ENCODE data around the gene IL17REL. TPM values are rescaled to one million over a fixed set of nuclear protein-coding genes. Genes with fewer than 3 reads are reported as not detected.

The IL17REL gene
- total and polyA plus RNA-seq, 10 of the 15 experiments (the other 5 are each of a cell fraction or from before 2014, with no cell fraction given) = 0.03 TPM; not detected in 9

GRCh38 chr22:50057278-50058060, 44.9 kb upstream of the IL17REL start:
- no peak for DNase-seq (ENCODE audit: low read depth, low spot score)
- 0 out of 2 replicates have a peak, but pooled peaks cover 3% of the 10 kb centered on the region for H3K4me1 ChIP-seq (ENCODE audit: control insufficient read depth, insufficient read depth, low read length)
- no peaks in the 10 kb centered on the region for H3K36me3 ChIP-seq (ENCODE audit: control insufficient read depth in 2 of 2, insufficient read depth in 2 of 2, low read length in 1 of 2)
- FAIRE-seq = no peak
- H3K4me3 ChIP-seq = no peak overlapping the region
- RAD21 ChIA-PET (ENCODE audit: unreplicated experiment) = interaction anchor here (1.6 kb wide), 1 partner anchor 27 kb away, joined by 3 read pairs; no protein-coding TSS in a partner anchor
- no peak for ATAC-seq
- BruUV-seq (replicated peaks) = no TSS peak
- TF ChIP-seq SUPT20H (IDR thresholded peaks at IDR 0.05; ENCODE audit: borderline replicate concordance, control insufficient read depth, low read depth, low read length) = no peak
- no peak overlapping the region for H3K27ac ChIP-seq (ENCODE audit: control insufficient read depth, insufficient read depth)
- no peak overlapping the region for H3K9ac ChIP-seq (ENCODE audit: control insufficient read depth, insufficient read depth, low read length)
- CTCF ChIA-PET = no interaction called here
- H3K79me2 ChIP-seq (ENCODE audit: control insufficient read depth, insufficient read depth, low read length) = no peaks in the 10 kb centered on the region
- no peaks in the 10 kb centered on the region; a peak in 2 of 4 replicates for H3K27me3 ChIP-seq (replicated peaks in 1 of 2; ENCODE audit: control insufficient read depth in 2 of 2, insufficient read depth in 2 of 2, low read length in 1 of 2)
- SMC1A ChIA-PET (ENCODE audit: uncharacterized antibody, unreplicated experiment) = no interaction called here
- H3K9me3 ChIP-seq (replicated peaks; ENCODE audit: control insufficient read depth, insufficient read depth, low read length) = peaks cover 3% of the 10 kb centered on the region; the same call in 1 of the 3 replicates
- in situ Hi-C loops (cut with MboI) = no loop called here
- no peaks in the 10 kb centered on the region for H4K20me1 ChIP-seq (ENCODE audit: control insufficient read depth, insufficient read depth)
- POLR2A ChIA-PET = no interaction called here
- no peak overlapping the region for H2AFZ ChIP-seq (ENCODE audit: control insufficient read depth, low read depth, low read length)
- H3K4me2 ChIP-seq (ENCODE audit: control insufficient read depth, insufficient read depth) = no peak overlapping the region
- intact Hi-C loops (cut with micrococcal nuclease; ENCODE audit: unreplicated experiment) = no loop called here
- WGBS (ENCODE audit: insufficient coverage, insufficient replicate concordance, low lambda C conversion rate, missing lambda C conversion rate) = 7% methylated on average over 5 of the region's 14 CpGs

GRCh38 chr22:50056214-50056972, 43.8 kb upstream of the IL17REL start:
- RAD21 ChIA-PET (ENCODE audit: unreplicated experiment) = interaction anchor here (0.6 to 1.6 kb wide), 3 partner anchors 9 to 32 kb away, joined by 3 read pairs; no protein-coding TSS in a partner anchor
- TF ChIP-seq BACH1 (IDR thresholded peaks at IDR 0.05; ENCODE audit: borderline replicate concordance) (no peak), CEBPB (IDR thresholded peaks at IDR 0.05; ENCODE audit: borderline replicate concordance in 1 of 2, low read depth in 2 of 2, low read length in 2 of 2) (no peak), DPF2 (IDR thresholded peaks at IDR 0.05) (no peak), PKNOX1 (IDR thresholded peaks at IDR 0.05) (no peak), MXI1 (IDR thresholded peaks at IDR 0.05; ENCODE audit: low read depth, low read length) (no peak), EGR1 (IDR thresholded peaks at IDR 0.05; ENCODE audit: borderline replicate concordance in 1 of 2, low read depth in 2 of 2, low read length in 2 of 2) (no peak), ZNF24 (IDR thresholded peaks at IDR 0.05) (no peak), SUZ12 (IDR thresholded peaks at IDR 0.05; ENCODE audit: unreplicated experiment) (no peak), IRF3 (IDR thresholded peaks at IDR 0.05) (no peak), RCOR1 (conservative IDR thresholded peaks at IDR 0.05; ENCODE audit: low read depth, low read length) (no peak)

More at GRCh38 chr22:50056214-50056972, 43.8 kb upstream of the IL17REL start:
- H4K20me1 ChIP-seq (ENCODE audit: control insufficient read depth, insufficient read depth) = no peaks in the 10 kb centered on the region
- CTCF ChIA-PET = interaction anchor here (0.9 kb wide), 1 partner anchor 125 kb away, joined by 4 read pairs; no protein-coding TSS in a partner anchor
- H3K27me3 ChIP-seq (replicated peaks in 1 of 2; ENCODE audit: control insufficient read depth in 2 of 2, insufficient read depth in 2 of 2, low read length in 1 of 2) = no peaks in the 10 kb centered on the region; a peak in 2 of 4 replicates
- no peak overlapping the region for H2AFZ ChIP-seq (ENCODE audit: control insufficient read depth, low read depth, low read length)
- DNase-seq (ENCODE audit: low read depth, low spot score) (no peak), ATAC-seq (peak; percentile 48), FAIRE-seq (no peak)
- POLR2A ChIA-PET = no interaction called here
- H3K9me3 ChIP-seq (replicated peaks; ENCODE audit: control insufficient read depth, insufficient read depth, low read length) = peaks cover 3% of the 10 kb centered on the region; the same call in 1 of the 3 replicates
- BruUV-seq (replicated peaks) = no TSS peak
- H3K79me2 ChIP-seq (ENCODE audit: control insufficient read depth, insufficient read depth, low read length) = no peaks in the 10 kb centered on the region
- H3K4me3 ChIP-seq = no peak overlapping the region
- in situ Hi-C loops (cut with MboI) = no loop called here
- no peak overlapping the region for H3K4me2 ChIP-seq (ENCODE audit: control insufficient read depth, insufficient read depth)
- no peak overlapping the region for H3K27ac ChIP-seq (ENCODE audit: control insufficient read depth, insufficient read depth)
- intact Hi-C loops (cut with micrococcal nuclease; ENCODE audit: unreplicated experiment) = no loop called here
- 0 out of 2 replicates have a peak, but pooled peaks cover 3% of the 10 kb centered on the region for H3K4me1 ChIP-seq (ENCODE audit: control insufficient read depth, insufficient read depth, low read length)
- 7% methylated on average over 34 of the region's 34 CpGs for WGBS (ENCODE audit: insufficient coverage, insufficient replicate concordance, low lambda C conversion rate, missing lambda C conversion rate)
- SMC1A ChIA-PET (ENCODE audit: uncharacterized antibody, unreplicated experiment) = no interaction called here
- no peak overlapping the region for H3K9ac ChIP-seq (ENCODE audit: control insufficient read depth, insufficient read depth, low read length)
- no peaks in the 10 kb centered on the region for H3K36me3 ChIP-seq (ENCODE audit: control insufficient read depth in 2 of 2, insufficient read depth in 2 of 2, low read length in 1 of 2)
